ENCODE results near the gene ZMAT1. TPM values are rescaled to one million over a fixed set of nuclear protein-coding genes. Genes with fewer than 3 reads are reported as not detected.

Gene ZMAT1
- total RNA-seq, 1 donor from 2014 or later: 2.7 TPM

Other genes with a start within 250 kb of the ZMAT1 start
- 0.65 and 3.6 TPM in 2 replicates for gene TCEAL2, start 193.7 kb upstream of the ZMAT1 start, total RNA-seq
- not detected in 2 replicates for gene TCEAL6, start 210.5 kb upstream of the ZMAT1 start, total RNA-seq
- 1.0 and 14.0 TPM in 2 replicates for gene BEX5, start 223.9 kb upstream of the ZMAT1 start, total RNA-seq